ENCODE results near the gene COA7.

- TF ChIP-seq, protein P1, sequence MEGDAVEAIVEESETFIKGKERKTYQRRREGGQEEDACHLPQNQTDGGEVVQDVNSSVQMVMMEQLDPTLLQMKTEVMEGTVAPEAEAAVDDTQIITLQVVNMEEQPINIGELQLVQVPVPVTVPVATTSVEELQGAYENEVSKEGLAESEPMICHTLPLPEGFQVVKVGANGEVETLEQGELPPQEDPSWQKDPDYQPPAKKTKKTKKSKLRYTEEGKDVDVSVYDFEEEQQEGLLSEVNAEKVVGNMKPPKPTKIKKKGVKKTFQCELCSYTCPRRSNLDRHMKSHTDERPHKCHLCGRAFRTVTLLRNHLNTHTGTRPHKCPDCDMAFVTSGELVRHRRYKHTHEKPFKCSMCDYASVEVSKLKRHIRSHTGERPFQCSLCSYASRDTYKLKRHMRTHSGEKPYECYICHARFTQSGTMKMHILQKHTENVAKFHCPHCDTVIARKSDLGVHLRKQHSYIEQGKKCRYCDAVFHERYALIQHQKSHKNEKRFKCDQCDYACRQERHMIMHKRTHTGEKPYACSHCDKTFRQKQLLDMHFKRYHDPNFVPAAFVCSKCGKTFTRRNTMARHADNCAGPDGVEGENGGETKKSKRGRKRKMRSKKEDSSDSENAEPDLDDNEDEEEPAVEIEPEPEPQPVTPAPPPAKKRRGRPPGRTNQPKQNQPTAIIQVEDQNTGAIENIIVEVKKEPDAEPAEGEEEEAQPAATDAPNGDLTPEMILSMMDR (IDR thresholded peaks at IDR 0.05; ENCODE audit: insufficient read depth, low read length, poor library complexity, severe bottlenecking): no peak
- no peak for TF ChIP-seq EZH2phosphoT487 (conservative IDR thresholded peaks at IDR 0.05; ENCODE audit: low read length)
These were observed 9.1 kb upstream of the COA7 start for GRCh38 chr1:52706941-52707926.

Data from SU-DHL-6 (cell line).